ENCODE measurements around the gene GLB1L2. TPM values are rescaled to one million over a fixed set of nuclear protein-coding genes. Genes with fewer than 3 reads are reported as not detected.
A peak's percentile ranks its signal among the peaks of the same experiment; 100 is the strongest.

GLB1L2 gene
- total RNA-seq, 2 donors from 2014 or later = 22.6 to 28.6 TPM

DNA sequence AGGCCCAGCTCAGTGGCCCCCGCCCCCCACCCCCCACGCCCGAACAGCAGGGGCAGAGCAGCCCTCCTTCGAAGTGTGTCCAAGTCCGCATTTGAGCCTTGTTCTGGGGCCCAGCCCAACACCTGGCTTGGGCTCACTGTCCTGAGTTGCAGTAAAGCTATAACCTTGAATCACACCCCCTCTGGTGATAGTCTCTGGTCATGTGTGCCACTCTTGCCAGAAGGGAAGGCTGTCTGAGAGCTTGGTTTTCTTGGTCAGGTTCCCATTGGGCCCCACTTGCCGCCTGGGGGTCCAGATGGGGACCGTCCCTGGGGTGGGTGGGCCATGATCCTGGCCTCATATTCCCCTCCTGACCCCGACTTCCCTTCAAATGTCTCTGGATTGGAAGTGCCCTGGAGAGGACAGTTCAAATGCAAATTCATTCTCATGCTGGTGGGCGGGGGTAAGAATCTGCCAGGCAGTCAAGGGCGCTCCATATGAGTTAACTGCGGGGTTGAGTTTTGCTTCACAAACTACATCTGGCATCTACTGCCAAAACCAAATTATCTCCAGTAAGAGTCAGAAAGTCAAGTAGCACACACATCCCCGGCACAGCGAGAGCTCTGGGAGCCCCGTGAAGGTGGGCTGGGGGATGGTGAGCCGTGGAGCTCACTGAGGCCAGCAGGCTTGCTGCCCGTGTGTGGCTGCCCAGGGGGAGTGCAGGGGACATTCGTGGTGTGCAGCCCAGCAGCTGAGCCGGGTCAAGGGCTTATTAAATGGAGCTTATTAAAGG is 44.5 kb downstream of the GLB1L2 start:
- ATAC-seq (no peak), DNase-seq (no peak)
- intact Hi-C loops (cut with DNase I, micrococcal nuclease) = no loop called here

- intact Hi-C loops (cut with DNase I, micrococcal nuclease) = no loop called here
- no peak for DNase-seq
Observed at GRCh38 chr11:134377876-134378275, 46.1 kb downstream of the GLB1L2 start.

DNA sequence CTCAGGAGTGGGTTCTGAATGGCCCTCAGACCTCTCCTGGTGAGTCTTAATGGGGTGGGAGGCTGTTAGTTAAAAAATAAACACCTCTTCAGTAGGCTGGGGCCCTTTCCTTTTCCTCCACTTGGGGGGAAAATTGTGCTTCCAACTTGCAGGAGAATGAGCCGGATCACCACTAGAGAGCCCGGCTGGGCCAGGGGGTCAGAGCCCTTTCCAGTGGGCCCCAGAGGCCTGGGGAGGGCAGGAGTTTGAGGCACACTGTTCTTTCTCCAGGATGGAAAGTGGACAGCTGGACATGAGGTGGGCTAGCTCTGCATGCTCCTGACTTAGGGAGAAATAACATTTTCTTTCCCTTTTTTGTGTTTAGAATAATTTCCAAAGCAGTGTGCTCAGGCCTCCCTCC is 47.5 kb downstream of the GLB1L2 start:
- DNase-seq (no peak), ATAC-seq (no peak)
- intact Hi-C loops (cut with DNase I, micrococcal nuclease) = no loop called here

More at GRCh38 chr11:134377876-134378275, 46.1 kb downstream of the GLB1L2 start:
- no peak for ATAC-seq

DNA sequence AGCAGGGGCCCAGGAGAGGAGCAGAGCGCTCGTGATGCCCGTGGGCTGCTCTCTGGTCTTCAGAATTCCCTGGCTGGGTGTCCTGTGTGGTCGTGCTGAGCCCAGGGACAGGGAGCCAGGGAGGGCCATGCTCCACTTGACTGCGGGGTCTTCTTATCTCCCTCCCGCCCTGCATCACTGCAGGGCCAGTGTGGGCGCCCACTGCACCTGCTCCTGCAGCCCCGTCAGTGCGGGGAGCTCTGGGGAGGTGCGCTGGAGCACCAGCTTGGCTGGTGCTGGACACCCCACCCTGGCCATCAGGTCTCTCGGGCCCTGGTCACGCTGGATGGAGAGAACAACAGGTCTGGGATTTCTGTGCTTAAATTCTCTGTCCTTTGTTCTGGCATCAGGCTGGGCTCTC is 48.4 kb downstream of the GLB1L2 start:
- no peak for ATAC-seq
- intact Hi-C loops (cut with DNase I, micrococcal nuclease) = no loop called here
- DNase-seq = no peak

GRCh38 chr11:134380785-134381184 is 49.0 kb downstream of the GLB1L2 start:
- intact Hi-C loops (cut with DNase I, micrococcal nuclease) = no loop called here
- ATAC-seq (peak; percentile 68), DNase-seq (no peak)

GRCh38 chr11:134382257-134382656 is 50.5 kb downstream of the GLB1L2 start:
- intact Hi-C loops (cut with DNase I, micrococcal nuclease) = no loop called here
- DNase-seq (no peak), ATAC-seq (no peak)

GRCh38 chr11:134382830-134383229 is 51.0 kb downstream of the GLB1L2 start:
- intact Hi-C loops (cut with DNase I, micrococcal nuclease) = no loop called here

GRCh38 chr11:134383576-134384221 is 51.9 kb downstream of the GLB1L2 start:
- intact Hi-C loops (cut with DNase I, micrococcal nuclease) = no loop called here
- ATAC-seq = no peak
- DNase-seq = no peak

More at GRCh38 chr11:134382830-134383229, 51.0 kb downstream of the GLB1L2 start:
- no peak for DNase-seq
- no peak for ATAC-seq

GRCh38 chr11:134384406-134384805 is 52.6 kb downstream of the GLB1L2 start:
- DNase-seq (no peak), ATAC-seq (no peak)
- intact Hi-C loops (cut with DNase I, micrococcal nuclease) = no loop called here

DNA sequence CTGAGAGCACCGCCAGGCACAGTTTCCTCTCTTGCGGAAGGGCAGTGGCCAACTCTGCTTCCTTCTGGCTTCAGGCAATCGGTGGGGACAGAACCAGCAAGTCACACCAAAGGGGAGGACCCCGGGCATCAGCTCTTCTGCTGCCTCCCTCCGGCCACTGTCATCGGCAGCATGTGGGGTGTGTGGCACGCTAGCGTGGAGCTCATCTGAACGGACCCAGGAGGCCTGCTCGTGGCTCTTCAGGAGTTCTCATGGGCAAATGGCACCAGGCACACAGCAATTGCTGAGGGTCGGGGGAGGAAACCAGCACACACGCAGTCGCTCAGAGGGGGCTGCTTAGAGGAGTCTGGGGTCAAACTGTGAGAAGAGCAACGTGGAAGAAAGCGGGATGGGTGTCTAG is 53.4 kb downstream of the GLB1L2 start:
- no peak for DNase-seq
- intact Hi-C loops (cut with DNase I, micrococcal nuclease) = no loop called here
- ATAC-seq = no peak

- intact Hi-C loops (cut with DNase I, micrococcal nuclease) = no loop called here
- ATAC-seq = no peak
- DNase-seq = no peak
Observed at GRCh38 chr11:134385774-134386565, 54.2 kb downstream of the GLB1L2 start.

DNA sequence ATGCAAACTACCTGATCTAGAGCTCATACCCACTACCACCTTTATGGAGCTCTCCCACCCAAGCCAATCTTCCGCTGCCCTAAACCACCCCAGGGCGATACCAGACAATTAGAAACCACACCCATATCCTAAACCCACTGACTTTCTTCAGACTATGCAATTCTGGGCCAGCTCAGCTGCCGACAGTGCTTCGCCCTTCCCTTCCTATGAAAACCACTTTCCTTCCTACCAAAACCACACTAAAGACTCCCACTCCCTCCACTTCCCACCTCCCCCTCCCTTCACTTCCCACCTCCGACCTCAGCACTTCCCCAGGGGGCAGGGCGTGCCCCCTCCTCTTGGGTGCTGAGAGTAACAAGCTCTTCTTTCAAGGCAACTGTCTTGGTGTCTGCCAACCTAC is 55.2 kb downstream of the GLB1L2 start:
- no peak for DNase-seq
- no peak for ATAC-seq
- intact Hi-C loops (cut with DNase I, micrococcal nuclease) = no loop called here

DNA sequence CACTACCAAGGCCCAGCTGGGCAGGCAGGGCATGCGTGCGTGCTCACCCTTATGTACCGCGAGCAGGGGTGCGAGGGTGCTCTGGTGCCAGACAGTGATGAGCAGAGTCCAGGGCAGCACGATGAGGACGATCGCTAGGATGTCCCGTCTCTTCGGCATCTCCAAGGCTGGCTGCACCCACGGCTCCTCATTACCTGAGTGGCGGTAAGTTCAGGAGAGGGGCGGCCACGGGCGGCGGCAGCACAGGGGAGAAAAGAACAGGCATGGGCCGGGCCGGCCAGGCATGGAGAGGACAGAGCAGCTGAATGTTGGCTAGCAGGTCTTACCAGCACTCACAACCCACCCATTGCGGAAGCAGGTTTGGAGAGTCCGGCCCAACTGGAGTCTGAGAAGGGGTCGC is 55.7 kb downstream of the GLB1L2 start:
- DNase-seq = no peak
- ATAC-seq = no peak
- intact Hi-C loops (cut with DNase I, micrococcal nuclease) = no loop called here

DNA sequence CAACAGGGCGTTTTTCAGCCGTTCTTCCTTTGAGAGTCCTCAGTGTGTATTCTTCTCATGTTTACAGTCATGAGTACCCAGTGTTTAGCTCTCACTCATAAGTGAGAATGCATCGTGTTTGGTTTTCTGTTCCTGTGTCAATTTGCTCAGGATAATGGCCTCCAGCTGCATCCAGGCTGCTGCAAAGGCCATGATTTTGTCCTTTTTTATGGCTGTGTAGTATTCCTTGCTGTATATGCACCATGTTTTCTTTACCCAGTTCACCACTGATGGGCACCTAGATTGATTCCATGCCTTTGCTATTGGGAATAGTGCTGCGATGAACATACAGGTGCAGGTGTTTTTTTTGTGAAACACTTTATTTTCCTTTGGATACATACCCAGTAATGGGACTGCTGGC is 56.8 kb downstream of the GLB1L2 start:
- DNase-seq (no peak), ATAC-seq (no peak)
- intact Hi-C loops (cut with DNase I, micrococcal nuclease) = no loop called here

DNA sequence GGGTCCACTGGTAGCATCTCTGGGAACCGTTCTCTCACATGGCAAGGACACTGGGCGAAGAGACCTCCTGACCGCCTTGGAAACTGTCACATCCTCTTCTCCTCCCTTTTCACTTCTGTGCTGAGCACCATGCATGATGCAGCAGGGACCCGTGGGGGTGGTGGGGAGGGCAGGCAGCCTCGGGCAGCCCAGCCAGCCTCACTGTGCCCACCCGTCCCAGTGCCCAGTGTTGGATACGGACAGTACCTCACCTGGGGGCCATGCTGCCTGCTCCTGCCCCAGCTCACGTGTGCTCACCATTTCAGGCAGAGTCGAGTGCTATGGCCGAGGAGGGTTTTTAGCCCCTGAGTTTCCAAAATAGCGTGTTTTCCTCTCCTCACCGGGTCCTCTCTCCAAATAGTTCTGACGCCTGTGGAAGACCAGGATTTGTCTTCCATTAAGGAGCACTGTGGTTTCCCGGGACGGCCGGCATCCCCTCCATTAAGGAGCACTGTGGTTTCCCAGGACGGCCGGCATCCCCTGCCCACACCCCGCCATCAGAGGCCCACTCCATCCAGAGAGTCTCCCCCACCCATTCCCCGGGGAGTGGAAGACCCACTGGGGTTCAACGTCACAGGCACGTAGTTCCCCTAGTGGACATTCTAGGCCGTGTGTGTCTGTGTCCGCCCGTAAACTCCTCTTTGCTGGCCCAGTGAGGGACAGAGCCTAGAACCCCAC is 57.8 kb downstream of the GLB1L2 start:
- ATAC-seq (no peak), DNase-seq (no peak)
- intact Hi-C loops (cut with DNase I, micrococcal nuclease) = no loop called here

- intact Hi-C loops (cut with DNase I, micrococcal nuclease) = no loop called here
- DNase-seq (no peak), ATAC-seq (no peak)
Observed at GRCh38 chr11:134390706-134391569, 59.1 kb downstream of the GLB1L2 start.

DNA sequence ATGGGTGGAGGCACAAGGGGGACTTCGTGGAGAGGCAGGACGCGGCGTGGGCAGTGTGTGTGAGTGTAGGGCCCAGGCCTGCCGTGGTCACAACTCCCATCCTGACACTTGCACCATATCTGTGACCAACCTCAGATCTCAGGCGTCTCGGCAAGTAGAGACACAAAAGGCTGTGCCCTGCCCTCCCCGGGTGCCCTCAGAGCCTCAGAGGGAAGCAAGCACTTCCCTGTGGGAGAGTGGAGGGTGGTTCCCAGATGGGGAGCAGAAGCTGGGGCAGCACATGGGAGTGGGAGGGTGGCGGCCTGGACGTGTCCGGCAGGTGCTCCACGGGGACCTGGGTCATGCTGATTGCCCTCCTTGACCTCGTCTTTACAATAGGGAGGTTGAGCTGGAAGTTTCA is 59.9 kb downstream of the GLB1L2 start:
- ATAC-seq = no peak
- intact Hi-C loops (cut with DNase I, micrococcal nuclease) = no loop called here
- no peak for DNase-seq

DNA sequence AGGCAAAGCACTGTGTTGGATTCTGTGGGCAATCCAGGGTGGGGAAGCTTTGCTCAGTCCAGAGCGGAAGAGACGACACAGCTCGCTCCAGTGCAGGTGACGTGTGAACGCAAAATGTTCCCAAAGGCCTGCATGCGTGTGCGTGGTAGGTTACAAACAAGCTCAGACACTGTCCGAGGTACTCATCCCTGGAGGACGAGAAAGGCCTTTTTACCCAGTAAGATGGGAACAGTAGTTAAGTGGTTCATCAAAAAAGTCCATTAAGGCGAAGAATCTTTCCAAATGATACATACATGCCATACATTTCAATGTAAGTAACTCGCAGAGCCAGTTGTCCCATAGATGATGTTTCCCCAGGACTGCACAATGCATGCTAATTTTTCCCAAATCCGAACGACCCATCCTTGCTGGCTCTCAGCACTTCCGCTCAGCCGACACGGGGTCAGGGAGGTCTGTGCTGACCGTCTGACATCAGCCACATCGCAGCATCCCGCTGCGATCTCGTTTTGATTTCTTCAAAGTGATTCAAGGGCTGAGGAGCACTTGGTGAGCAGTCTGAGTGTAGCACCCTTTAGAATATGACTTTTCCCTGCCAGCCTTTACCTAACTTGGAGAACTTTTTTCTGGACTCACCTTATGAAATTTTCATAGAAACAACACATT is 61.3 kb downstream of the GLB1L2 start:
- ATAC-seq = no peak
- DNase-seq = no peak
- intact Hi-C loops (cut with DNase I, micrococcal nuclease) = no loop called here
